ENCODE results near the gene PAGR1. TPM values are rescaled to one million over a fixed set of nuclear protein-coding genes. Genes with fewer than 3 reads are reported as not detected.

The PAGR1 gene
- total and polyA plus RNA-seq, 4 donors, result 7.3 to 18.7 (median 14.0) TPM

DNA sequence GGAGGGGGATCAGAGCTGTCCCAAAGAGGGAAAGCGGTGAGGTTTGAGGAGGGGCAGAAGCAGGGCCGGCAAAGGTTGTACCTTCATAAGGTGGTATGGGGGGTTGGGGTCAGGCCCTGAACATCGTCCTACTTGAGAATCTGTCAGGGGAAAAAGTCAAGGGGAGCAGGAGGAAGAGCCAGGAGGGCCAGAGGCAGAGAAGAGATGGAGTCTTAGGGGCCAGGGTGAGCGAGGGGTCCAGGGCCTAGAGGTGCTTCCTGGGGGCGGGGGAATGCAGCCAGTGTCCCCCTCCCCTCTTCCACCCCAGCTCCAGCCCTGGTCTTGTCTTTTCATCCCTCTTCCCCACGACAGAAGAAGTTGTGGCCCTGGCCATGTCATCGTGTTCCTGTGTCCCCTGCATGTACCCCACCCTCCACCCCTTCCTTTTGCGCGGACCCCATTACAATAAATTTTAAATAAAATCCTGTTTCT is 5.2 kb upstream of the PAGR1 start:
- H3K9ac ChIP-seq (ENCODE audit: low read depth in 1 of 2, low read length in 2 of 2), result no peak overlapping the region
- no peak overlapping the region for H3K4me3 ChIP-seq (ENCODE audit: low read depth in 1 of 3, low read length in 3 of 3)
- 43% methylated on average over 9 of the region's 9 CpGs for WGBS
- H3K4me1 ChIP-seq (ENCODE audit: control insufficient read depth in 4 of 4, insufficient read depth in 4 of 4, low read length in 3 of 4), result peaks cover 18 to 55% (median 33%) of the 10 kb centered on the region in 4 donors
- DNase-seq (ENCODE audit: low spot score), result no peak
- no peaks in the 10 kb centered on the region for H3K27me3 ChIP-seq (ENCODE audit: control insufficient read depth in 4 of 4, insufficient read depth in 4 of 4, low read length in 3 of 4)
- peaks cover 2 to 10% (median 4%) of the 10 kb centered on the region in 4 donors for H3K36me3 ChIP-seq (ENCODE audit: control insufficient read depth in 4 of 4, insufficient read depth in 3 of 4, low read depth in 1 of 4, low read length in 3 of 4)
- TF ChIP-seq, protein P1, sequence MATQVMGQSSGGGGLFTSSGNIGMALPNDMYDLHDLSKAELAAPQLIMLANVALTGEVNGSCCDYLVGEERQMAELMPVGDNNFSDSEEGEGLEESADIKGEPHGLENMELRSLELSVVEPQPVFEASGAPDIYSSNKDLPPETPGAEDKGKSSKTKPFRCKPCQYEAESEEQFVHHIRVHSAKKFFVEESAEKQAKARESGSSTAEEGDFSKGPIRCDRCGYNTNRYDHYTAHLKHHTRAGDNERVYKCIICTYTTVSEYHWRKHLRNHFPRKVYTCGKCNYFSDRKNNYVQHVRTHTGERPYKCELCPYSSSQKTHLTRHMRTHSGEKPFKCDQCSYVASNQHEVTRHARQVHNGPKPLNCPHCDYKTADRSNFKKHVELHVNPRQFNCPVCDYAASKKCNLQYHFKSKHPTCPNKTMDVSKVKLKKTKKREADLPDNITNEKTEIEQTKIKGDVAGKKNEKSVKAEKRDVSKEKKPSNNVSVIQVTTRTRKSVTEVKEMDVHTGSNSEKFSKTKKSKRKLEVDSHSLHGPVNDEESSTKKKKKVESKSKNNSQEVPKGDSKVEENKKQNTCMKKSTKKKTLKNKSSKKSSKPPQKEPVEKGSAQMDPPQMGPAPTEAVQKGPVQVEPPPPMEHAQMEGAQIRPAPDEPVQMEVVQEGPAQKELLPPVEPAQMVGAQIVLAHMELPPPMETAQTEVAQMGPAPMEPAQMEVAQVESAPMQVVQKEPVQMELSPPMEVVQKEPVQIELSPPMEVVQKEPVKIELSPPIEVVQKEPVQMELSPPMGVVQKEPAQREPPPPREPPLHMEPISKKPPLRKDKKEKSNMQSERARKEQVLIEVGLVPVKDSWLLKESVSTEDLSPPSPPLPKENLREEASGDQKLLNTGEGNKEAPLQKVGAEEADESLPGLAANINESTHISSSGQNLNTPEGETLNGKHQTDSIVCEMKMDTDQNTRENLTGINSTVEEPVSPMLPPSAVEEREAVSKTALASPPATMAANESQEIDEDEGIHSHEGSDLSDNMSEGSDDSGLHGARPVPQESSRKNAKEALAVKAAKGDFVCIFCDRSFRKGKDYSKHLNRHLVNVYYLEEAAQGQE (IDR thresholded peaks at IDR 0.05), result no peak
- TF ChIP-seq, protein P2, sequence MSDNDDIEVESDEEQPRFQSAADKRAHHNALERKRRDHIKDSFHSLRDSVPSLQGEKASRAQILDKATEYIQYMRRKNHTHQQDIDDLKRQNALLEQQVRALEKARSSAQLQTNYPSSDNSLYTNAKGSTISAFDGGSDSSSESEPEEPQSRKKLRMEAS (IDR thresholded peaks at IDR 0.05), result no peak
- TF ChIP-seq HNF4G (IDR thresholded peaks at IDR 0.05) (no peak), JUND (IDR thresholded peaks at IDR 0.05) (no peak), EGR1 (IDR thresholded peaks at IDR 0.05; ENCODE audit: low read depth in 2 of 2) (no peak), RXRA (IDR thresholded peaks at IDR 0.05) (no peak), FOXA2 (IDR thresholded peaks at IDR 0.05) (no peak), RAD21 (IDR thresholded peaks at IDR 0.05) (no peak), NR2F2 (IDR thresholded peaks at IDR 0.05) (no peak), SP1 (IDR thresholded peaks at IDR 0.05) (no peak), FOXA1 (IDR thresholded peaks at IDR 0.05) (no peak)
- TF ChIP-seq, protein P3, sequence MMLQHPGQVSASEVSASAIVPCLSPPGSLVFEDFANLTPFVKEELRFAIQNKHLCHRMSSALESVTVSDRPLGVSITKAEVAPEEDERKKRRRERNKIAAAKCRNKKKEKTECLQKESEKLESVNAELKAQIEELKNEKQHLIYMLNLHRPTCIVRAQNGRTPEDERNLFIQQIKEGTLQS (IDR thresholded peaks at IDR 0.05), result no peak
- TF ChIP-seq, protein P4, sequence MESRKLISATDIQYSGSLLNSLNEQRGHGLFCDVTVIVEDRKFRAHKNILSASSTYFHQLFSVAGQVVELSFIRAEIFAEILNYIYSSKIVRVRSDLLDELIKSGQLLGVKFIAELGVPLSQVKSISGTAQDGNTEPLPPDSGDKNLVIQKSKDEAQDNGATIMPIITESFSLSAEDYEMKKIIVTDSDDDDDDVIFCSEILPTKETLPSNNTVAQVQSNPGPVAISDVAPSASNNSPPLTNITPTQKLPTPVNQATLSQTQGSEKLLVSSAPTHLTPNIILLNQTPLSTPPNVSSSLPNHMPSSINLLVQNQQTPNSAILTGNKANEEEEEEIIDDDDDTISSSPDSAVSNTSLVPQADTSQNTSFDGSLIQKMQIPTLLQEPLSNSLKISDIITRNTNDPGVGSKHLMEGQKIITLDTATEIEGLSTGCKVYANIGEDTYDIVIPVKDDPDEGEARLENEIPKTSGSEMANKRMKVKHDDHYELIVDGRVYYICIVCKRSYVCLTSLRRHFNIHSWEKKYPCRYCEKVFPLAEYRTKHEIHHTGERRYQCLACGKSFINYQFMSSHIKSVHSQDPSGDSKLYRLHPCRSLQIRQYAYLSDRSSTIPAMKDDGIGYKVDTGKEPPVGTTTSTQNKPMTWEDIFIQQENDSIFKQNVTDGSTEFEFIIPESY (IDR thresholded peaks at IDR 0.05), result no peak
- TF ChIP-seq, protein P5, sequence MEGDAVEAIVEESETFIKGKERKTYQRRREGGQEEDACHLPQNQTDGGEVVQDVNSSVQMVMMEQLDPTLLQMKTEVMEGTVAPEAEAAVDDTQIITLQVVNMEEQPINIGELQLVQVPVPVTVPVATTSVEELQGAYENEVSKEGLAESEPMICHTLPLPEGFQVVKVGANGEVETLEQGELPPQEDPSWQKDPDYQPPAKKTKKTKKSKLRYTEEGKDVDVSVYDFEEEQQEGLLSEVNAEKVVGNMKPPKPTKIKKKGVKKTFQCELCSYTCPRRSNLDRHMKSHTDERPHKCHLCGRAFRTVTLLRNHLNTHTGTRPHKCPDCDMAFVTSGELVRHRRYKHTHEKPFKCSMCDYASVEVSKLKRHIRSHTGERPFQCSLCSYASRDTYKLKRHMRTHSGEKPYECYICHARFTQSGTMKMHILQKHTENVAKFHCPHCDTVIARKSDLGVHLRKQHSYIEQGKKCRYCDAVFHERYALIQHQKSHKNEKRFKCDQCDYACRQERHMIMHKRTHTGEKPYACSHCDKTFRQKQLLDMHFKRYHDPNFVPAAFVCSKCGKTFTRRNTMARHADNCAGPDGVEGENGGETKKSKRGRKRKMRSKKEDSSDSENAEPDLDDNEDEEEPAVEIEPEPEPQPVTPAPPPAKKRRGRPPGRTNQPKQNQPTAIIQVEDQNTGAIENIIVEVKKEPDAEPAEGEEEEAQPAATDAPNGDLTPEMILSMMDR (IDR thresholded peaks at IDR 0.05; ENCODE audit: low read depth, low read length, missing input control), result no peak
- H3K27ac ChIP-seq (ENCODE audit: low read depth in 1 of 2, low read length in 2 of 2), result peak overlapping the region; percentile 85 to 88
- no peaks in the 10 kb centered on the region for H3K9me3 ChIP-seq (ENCODE audit: control insufficient read depth in 4 of 4, low read length in 3 of 4)

DNA sequence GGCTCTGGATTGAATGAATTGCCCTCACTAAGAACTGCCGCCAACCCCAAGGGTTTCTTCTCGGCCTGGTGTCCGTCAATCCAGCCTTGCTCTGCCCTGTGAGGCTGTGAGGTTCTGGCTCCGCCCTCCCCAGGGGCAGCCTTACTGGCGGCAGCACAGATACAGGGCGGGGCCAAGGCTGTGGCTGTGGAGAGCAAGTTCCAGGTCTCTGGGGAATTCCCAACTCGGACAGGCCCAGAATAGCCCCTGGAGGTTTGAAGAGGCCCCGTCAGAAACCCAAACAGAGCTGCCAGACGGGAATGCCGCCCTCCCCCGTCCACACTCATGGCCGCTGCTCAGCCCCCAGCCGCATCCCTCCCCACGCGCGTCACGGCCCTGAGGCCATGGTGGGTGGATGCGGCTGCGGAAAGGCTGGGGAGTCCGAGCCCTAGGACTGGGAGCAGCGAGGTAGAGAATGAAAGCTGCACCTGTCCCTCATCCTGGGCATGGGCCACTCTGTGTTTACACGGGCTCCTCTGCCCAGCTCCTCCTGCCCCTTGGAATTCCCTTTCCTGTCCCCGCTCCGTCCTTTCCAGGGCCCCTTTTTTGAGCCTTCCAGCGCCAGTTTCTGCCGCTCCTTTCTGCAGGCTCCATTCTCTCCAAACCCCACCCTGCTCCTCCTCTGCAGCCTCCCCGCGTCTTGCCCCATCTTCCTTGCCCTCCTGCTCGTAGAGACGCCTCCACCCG is 4.6 kb upstream of the PAGR1 start:
- Histone ChIP-seq H3K36me3 (ENCODE audit: control insufficient read depth in 4 of 4, insufficient read depth in 3 of 4, low read depth in 1 of 4, low read length in 3 of 4) (peaks cover 2 to 10% (median 4%) of the 10 kb centered on the region in 4 donors), H3K27me3 (ENCODE audit: control insufficient read depth in 4 of 4, insufficient read depth in 4 of 4, low read length in 3 of 4) (no peaks in the 10 kb centered on the region), H3K27ac (ENCODE audit: low read depth in 1 of 2, low read length in 2 of 2) (peak overlapping the region; percentile 85 to 88), H3K9me3 (ENCODE audit: control insufficient read depth in 4 of 4, low read length in 3 of 4) (no peaks in the 10 kb centered on the region), H3K9ac (ENCODE audit: low read depth in 1 of 2, low read length in 2 of 2) (peak overlapping the region in 1 of 2 donors; percentile 80), H3K4me1 (ENCODE audit: control insufficient read depth in 4 of 4, insufficient read depth in 4 of 4, low read length in 3 of 4) (peaks cover 18 to 55% (median 33%) of the 10 kb centered on the region in 4 donors), H3K4me3 (ENCODE audit: low read depth in 1 of 3, low read length in 3 of 3) (peak overlapping the region; percentile 38 to 51 (median 46))
- WGBS, result under 1% methylated on average over 31 of the region's 31 CpGs
- DNase-seq (ENCODE audit: low spot score), result peak; percentile 87
- TF ChIP-seq FOXA1 (IDR thresholded peaks at IDR 0.05), result no peak
- peak in 1 of 2 donors; percentile 50 for TF ChIP-seq JUND (IDR thresholded peaks at IDR 0.05)
- TF ChIP-seq, protein P1 (IDR thresholded peaks at IDR 0.05), result peak; percentile 62
- peak in 1 of 2 donors; percentile 39 for TF ChIP-seq RXRA (IDR thresholded peaks at IDR 0.05)
- TF ChIP-seq SP1 (IDR thresholded peaks at IDR 0.05), result peak; percentile 84
- TF ChIP-seq, protein P2 (IDR thresholded peaks at IDR 0.05), result no peak
- TF ChIP-seq HNF4A (conservative IDR thresholded peaks at IDR 0.05), result peak; percentile 63 to 74
- TF ChIP-seq YY1 (IDR thresholded peaks at IDR 0.05), result peak; percentile 87
- TF ChIP-seq TAF1 (conservative IDR thresholded peaks at IDR 0.05), result no peak
- peak; percentile 18 to 60 for TF ChIP-seq RAD21 (IDR thresholded peaks at IDR 0.05)
- TF ChIP-seq HNF4G (IDR thresholded peaks at IDR 0.05), result no peak

Data from liver (tissue), 9 donors.